ENCODE measurements around the gene PPP1R12B.

DNA sequence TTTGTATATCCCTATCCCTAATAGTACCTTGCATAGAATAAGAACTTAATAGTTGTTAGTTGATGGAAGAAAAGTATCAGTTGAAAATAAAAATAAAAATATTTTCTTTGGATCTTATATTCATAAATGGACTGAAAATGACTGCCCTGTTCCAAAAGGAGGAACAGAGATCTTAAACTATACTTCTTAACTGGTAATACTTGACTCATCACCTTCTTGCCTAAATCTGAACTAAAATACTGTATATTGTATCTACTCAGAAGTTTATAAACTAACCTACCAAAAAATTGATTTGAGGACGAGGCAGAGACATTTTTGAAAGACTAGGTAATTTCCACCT lies 182.9 kb downstream of the PPP1R12B start:
- no peak for TF ChIP-seq EP300 (IDR thresholded peaks at IDR 0.05)
- TF ChIP-seq, protein P1, sequence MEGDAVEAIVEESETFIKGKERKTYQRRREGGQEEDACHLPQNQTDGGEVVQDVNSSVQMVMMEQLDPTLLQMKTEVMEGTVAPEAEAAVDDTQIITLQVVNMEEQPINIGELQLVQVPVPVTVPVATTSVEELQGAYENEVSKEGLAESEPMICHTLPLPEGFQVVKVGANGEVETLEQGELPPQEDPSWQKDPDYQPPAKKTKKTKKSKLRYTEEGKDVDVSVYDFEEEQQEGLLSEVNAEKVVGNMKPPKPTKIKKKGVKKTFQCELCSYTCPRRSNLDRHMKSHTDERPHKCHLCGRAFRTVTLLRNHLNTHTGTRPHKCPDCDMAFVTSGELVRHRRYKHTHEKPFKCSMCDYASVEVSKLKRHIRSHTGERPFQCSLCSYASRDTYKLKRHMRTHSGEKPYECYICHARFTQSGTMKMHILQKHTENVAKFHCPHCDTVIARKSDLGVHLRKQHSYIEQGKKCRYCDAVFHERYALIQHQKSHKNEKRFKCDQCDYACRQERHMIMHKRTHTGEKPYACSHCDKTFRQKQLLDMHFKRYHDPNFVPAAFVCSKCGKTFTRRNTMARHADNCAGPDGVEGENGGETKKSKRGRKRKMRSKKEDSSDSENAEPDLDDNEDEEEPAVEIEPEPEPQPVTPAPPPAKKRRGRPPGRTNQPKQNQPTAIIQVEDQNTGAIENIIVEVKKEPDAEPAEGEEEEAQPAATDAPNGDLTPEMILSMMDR (IDR thresholded peaks at IDR 0.05), result no peak

Data from ovary (tissue), 3 donors.